HEK293 (cell line): ENCODE results near the gene ADAMTS14.

Experiments
- CTCF ChIA-PET: fragments of 350-600 bp; formaldehyde crosslinking; extraction: SDS; loops from one replicate; lab custom pipeline; 2021; ENCODE audit warnings: antibody characterized with exemption; lab: Yijun Ruan, JAX
- POLR2A ChIA-PET: fragments of 300-600 bp; formaldehyde crosslinking; extraction: SDS; loops from one replicate; lab custom pipeline; 2020; ENCODE audit warnings: antibody characterized with exemption, inconsistent platforms; lab: Yijun Ruan, JAX
- H3K27ac ChIP-seq: fragments of 200-500 bp; sonication (Bioruptor generic); 2 replicates; pipeline ENCODE4 v1.5.1; 2014; ENCODE audit warnings: low read depth, low read length, control low read depth, inconsistent platforms; ENCODE audit errors: extremely low read depth
- H3K36me3 ChIP-seq, 2 experiments: fragments of 200-500 bp in 1 of 2; sonication (Bioruptor generic) in 1 of 2; 1 replicate in 1 of 2; 2 replicates in 1 of 2; pipeline ENCODE4 v1.5.1; 2014 to 2017; ENCODE audit warnings: inconsistent platforms in 2 of 2, low read length in 2 of 2; ENCODE audit not compliant: control insufficient read depth in 2 of 2, insufficient read depth in 1 of 2
- H3K4me1 ChIP-seq: fragments of 200-500 bp; sonication (Bioruptor generic); 2 replicates; pipeline ENCODE4 v1.5.1; 2014; ENCODE audit warnings: mild to moderate bottlenecking, low read length, inconsistent platforms; ENCODE audit not compliant: control insufficient read depth, insufficient read depth
- H3K4me3 ChIP-seq: 2 replicates; pipeline ENCODE4 v1.5.1; 2011; ENCODE audit warnings: low read depth, mild to moderate bottlenecking, control low read depth, low read length, moderate library complexity
- H3K9me3 ChIP-seq: fragments of 200-500 bp; sonication (Bioruptor generic); 2 replicates; pipeline ENCODE4 v1.5.1; 2014; ENCODE audit warnings: low read depth, low read length, inconsistent platforms; ENCODE audit not compliant: control insufficient read depth, insufficient read depth
- GLIS2 ChIP-seq: fragments of 450-650 bp; formaldehyde crosslinking; IDR thresholded peaks from 2 replicates; pipeline ENCODE4 v1.5.1; 2016; ENCODE audit warnings: missing biosample characterization, missing genetic modification characterization
- OSR2 ChIP-seq: fragments of 450-650 bp; formaldehyde crosslinking; IDR thresholded peaks from 2 replicates; pipeline ENCODE4 v1.5.1; 2016; ENCODE audit warnings: missing biosample characterization, missing genetic modification characterization
- REPIN1 ChIP-seq: fragments of 450-650 bp; formaldehyde crosslinking; IDR thresholded peaks from 2 replicates; pipeline ENCODE4 v1.5.1; 2017; ENCODE audit warnings: missing biosample characterization, missing genetic modification characterization, low read depth
- TCF7L2 ChIP-seq: IDR thresholded peaks from 2 replicates; pipeline ENCODE4 v1.6.1; 2011; ENCODE audit warnings: low read depth, mild to moderate bottlenecking, inconsistent platforms, low read length, moderate library complexity, borderline replicate concordance
- ZEB2 ChIP-seq: fragments of 450-650 bp; formaldehyde crosslinking; IDR thresholded peaks from 2 replicates; pipeline ENCODE4 v1.5.1; 2016; ENCODE audit warnings: missing biosample characterization, missing genetic modification characterization
- ZIC2 ChIP-seq: fragments of 450-650 bp; formaldehyde crosslinking; IDR thresholded peaks from 2 replicates; pipeline ENCODE4 v1.5.1; 2016; ENCODE audit warnings: missing biosample characterization, missing genetic modification characterization
- ZNF280D ChIP-seq: fragments of 450-650 bp; formaldehyde crosslinking; IDR thresholded peaks from 2 replicates; pipeline ENCODE4 v1.5.1; 2016; ENCODE audit warnings: missing biosample characterization, missing genetic modification characterization
- ZNF354C ChIP-seq: fragments of 450-650 bp; formaldehyde crosslinking; IDR thresholded peaks from 2 replicates; pipeline ENCODE4 v1.5.1; 2016; ENCODE audit warnings: missing biosample characterization, missing genetic modification characterization, low read depth, borderline replicate concordance
- ZNF433 ChIP-seq: fragments of 450-650 bp; formaldehyde crosslinking; IDR thresholded peaks from 2 replicates; pipeline ENCODE4 v1.5.1; 2016; ENCODE audit warnings: missing biosample characterization, missing genetic modification characterization, low read depth
- ZNF521 ChIP-seq: fragments of 450-650 bp; formaldehyde crosslinking; IDR thresholded peaks from 2 replicates; pipeline ENCODE4 v1.5.1; 2017; ENCODE audit warnings: missing biosample characterization, mild to moderate bottlenecking, missing genetic modification characterization
- ZNF555 ChIP-seq: fragments of 450-650 bp; formaldehyde crosslinking; conservative IDR thresholded peaks from 2 replicates; pipeline ENCODE4 v1.5.1; 2017; ENCODE audit warnings: missing biosample characterization, mild to moderate bottlenecking, missing genetic modification characterization, inconsistent platforms
- ZNF626 ChIP-seq: fragments of 450-650 bp; sonication (Bioruptor Pico); formaldehyde crosslinking; IDR thresholded peaks from 2 replicates; pipeline ENCODE4 v1.5.1; 2018; ENCODE audit warnings: missing biosample characterization, missing genetic modification characterization, inconsistent platforms
- ZNF629 ChIP-seq: fragments of 450-650 bp; formaldehyde crosslinking; IDR thresholded peaks from 2 replicates; pipeline ENCODE4 v1.5.1; 2017; ENCODE audit warnings: missing biosample characterization, missing genetic modification characterization
- ZNF776 ChIP-seq: fragments of 450-650 bp; formaldehyde crosslinking; IDR thresholded peaks from 2 replicates; pipeline ENCODE4 v1.5.0; 2017; ENCODE audit warnings: missing biosample characterization, missing genetic modification characterization, borderline replicate concordance
- TF ChIP-seq, protein P1 (sequence below): fragments of 450-650 bp; formaldehyde crosslinking; IDR thresholded peaks from 2 replicates; pipeline ENCODE4 v1.5.1; 2016; ENCODE audit warnings: missing biosample characterization, missing genetic modification characterization, low read depth
- TF ChIP-seq, protein P2 (sequence below): fragments of 450-650 bp; formaldehyde crosslinking; IDR thresholded peaks from 2 replicates; pipeline ENCODE4 v1.5.1; 2016; ENCODE audit warnings: missing biosample characterization, missing genetic modification characterization
- TF ChIP-seq, protein P3 (sequence below): fragments of 450-650 bp; formaldehyde crosslinking; IDR thresholded peaks from 2 replicates; pipeline ENCODE4 v1.5.1; 2016; ENCODE audit warnings: missing biosample characterization, missing genetic modification characterization
- TF ChIP-seq, protein P4 (sequence below): fragments of 450-650 bp; formaldehyde crosslinking; IDR thresholded peaks from 2 replicates; pipeline ENCODE4 v1.5.1; 2016; ENCODE audit warnings: missing biosample characterization, missing genetic modification characterization

ADAMTS14 gene

DNA sequence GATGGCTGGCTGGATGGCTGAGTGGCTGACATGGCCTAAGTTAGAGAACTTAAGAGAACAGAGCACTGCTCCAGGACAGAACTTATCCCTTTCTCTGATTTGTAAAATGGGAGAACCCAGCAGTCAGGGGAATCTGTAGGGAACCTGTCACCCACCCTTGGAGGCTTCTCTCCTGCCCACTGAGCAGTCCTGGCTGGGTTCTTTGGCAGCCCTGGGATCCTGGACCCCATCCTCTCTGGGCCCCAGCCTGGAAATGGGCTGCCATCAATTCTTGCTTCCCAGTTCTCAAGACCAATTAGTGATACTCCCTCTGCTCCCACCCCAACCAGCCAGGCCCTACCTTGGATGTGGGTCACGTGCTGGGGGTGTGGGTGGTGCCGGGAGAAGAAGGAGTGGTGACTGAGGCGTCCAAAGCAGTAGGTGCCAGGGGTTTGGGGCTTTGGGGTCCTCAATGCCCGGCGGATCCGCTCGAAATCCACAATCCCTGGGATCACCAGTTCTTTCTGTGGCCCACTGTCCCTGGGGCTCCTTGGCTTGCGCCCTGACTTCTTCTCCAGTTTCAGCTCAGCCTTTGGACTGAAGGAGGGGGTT is 109.2 kb downstream of the ADAMTS14 start (continued):
- no peak for TF ChIP-seq ZNF776 (tag by site-specific recombination)
- TF ChIP-seq, protein P1, sequence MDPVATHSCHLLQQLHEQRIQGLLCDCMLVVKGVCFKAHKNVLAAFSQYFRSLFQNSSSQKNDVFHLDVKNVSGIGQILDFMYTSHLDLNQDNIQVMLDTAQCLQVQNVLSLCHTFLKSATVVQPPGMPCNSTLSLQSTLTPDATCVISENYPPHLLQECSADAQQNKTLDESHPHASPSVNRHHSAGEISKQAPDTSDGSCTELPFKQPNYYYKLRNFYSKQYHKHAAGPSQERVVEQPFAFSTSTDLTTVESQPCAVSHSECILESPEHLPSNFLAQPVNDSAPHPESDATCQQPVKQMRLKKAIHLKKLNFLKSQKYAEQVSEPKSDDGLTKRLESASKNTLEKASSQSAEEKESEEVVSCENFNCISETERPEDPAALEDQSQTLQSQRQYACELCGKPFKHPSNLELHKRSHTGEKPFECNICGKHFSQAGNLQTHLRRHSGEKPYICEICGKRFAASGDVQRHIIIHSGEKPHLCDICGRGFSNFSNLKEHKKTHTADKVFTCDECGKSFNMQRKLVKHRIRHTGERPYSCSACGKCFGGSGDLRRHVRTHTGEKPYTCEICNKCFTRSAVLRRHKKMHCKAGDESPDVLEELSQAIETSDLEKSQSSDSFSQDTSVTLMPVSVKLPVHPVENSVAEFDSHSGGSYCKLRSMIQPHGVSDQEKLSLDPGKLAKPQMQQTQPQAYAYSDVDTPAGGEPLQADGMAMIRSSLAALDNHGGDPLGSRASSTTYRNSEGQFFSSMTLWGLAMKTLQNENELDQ, result no peak
- TF ChIP-seq ZNF433 (tag by site-specific recombination), result no peak
- no peak for TF ChIP-seq ZEB2 (tag by site-specific recombination)

GRCh38 chr10:70782086-70782745 is 109.9 kb downstream of the ADAMTS14 start:
- POLR2A ChIA-PET, result no interaction called here
- TF ChIP-seq GLIS2 (no peak), REPIN1 (tag by site-specific recombination) (no peak), ZNF354C (tag by site-specific recombination) (no peak), ZNF521 (no peak), OSR2 (tag by site-specific recombination) (no peak), ZIC2 (tag by site-specific recombination) (no peak), ZNF555 (tag by site-specific recombination) (no peak), ZNF629 (tag by site-specific recombination) (no peak), TCF7L2 (no peak), ZNF626 (tag by site-specific recombination) (no peak), ZNF280D (no peak)
- TF ChIP-seq, protein P2, sequence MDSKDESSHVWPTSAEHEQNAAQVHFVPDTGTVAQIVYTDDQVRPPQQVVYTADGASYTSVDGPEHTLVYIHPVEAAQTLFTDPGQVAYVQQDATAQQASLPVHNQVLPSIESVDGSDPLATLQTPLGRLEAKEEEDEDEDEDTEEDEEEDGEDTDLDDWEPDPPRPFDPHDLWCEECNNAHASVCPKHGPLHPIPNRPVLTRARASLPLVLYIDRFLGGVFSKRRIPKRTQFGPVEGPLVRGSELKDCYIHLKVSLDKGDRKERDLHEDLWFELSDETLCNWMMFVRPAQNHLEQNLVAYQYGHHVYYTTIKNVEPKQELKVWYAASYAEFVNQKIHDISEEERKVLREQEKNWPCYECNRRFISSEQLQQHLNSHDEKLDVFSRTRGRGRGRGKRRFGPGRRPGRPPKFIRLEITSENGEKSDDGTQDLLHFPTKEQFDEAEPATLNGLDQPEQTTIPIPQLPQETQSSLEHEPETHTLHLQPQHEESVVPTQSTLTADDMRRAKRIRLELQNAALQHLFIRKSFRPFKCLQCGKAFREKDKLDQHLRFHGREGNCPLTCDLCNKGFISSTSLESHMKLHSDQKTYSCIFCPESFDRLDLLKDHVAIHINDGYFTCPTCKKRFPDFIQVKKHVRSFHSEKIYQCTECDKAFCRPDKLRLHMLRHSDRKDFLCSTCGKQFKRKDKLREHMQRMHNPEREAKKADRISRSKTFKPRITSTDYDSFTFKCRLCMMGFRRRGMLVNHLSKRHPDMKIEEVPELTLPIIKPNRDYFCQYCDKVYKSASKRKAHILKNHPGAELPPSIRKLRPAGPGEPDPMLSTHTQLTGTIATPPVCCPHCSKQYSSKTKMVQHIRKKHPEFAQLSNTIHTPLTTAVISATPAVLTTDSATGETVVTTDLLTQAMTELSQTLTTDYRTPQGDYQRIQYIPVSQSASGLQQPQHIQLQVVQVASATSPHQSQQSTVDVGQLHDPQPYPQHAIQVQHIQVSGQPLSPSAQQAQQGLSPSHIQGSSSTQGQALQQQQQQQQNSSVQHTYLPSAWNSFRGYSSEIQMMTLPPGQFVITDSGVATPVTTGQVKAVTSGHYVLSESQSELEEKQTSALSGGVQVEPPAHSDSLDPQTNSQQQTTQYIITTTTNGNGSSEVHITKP, result no peak
- TF ChIP-seq, protein P3, sequence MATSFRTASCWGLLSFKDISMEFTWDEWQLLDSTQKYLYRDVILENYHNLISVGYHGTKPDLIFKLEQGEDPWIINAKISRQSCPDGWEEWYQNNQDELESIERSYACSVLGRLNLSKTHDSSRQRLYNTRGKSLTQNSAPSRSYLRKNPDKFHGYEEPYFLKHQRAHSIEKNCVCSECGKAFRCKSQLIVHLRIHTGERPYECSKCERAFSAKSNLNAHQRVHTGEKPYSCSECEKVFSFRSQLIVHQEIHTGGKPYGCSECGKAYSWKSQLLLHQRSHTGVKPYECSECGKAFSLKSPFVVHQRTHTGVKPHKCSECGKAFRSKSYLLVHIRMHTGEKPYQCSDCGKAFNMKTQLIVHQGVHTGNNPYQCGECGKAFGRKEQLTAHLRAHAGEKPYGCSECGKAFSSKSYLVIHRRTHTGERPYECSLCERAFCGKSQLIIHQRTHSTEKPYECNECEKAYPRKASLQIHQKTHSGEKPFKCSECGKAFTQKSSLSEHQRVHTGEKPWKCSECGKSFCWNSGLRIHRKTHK (tag by site-specific recombination), result no peak
- TF ChIP-seq, protein P4, sequence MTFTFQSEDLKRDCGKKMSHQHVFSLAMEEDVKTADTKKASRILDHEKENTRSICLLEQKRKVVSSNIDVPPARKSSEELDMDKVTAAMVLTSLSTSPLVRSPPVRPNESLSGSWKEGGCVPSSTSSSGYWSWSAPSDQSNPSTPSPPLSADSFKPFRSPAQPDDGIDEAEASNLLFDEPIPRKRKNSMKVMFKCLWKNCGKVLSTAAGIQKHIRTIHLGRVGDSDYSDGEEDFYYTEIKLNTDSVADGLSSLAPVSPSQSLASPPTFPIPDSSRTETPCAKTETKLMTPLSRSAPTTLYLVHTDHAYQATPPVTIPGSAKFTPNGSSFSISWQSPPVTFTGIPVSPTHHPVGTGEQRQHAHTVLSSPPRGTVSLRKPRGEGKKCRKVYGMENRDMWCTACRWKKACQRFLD (tag by site-specific recombination), result no peak
- H3K4me3 ChIP-seq, result no peak overlapping the region
- no peaks in the 10 kb centered on the region for H3K9me3 ChIP-seq
- no peaks in the 10 kb centered on the region for H3K4me1 ChIP-seq
- CTCF ChIA-PET, result interaction anchor here (0.6 to 1.0 kb wide), 3 partner anchors 23 to 200 kb away, joined by 3 to 5 read pairs (median 3); no protein-coding TSS in a partner anchor
- no peak overlapping the region for H3K27ac ChIP-seq
- H3K36me3 ChIP-seq, result no peaks in the 10 kb centered on the region
